ENCODE results near the gene SEMG1. TPM values are rescaled to one million over a fixed set of nuclear protein-coding genes. Genes with fewer than 3 reads are reported as not detected.

The SEMG1 gene
- total RNA-seq, 1 donor from 2014 or later: not detected

DNA sequence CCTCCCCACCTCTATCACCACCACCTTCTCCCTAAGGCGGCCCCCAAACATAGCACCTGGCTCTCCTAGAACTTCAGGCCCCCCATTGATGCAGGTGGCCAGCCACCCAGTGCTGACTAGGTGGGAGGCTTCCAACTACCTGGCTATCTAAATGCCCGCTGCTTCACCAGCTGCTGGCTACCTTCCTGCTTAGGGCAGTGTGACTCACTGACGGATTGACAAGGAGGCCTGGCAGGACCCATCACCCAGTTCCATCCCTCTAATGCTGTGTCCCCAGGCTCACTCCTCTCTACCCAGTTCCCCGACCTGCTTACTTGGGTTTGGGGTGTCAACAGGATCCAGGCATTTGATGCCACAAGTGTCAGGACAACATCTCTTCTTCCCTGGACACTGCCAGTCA is 46.4 kb downstream of the SEMG1 start:
- Histone ChIP-seq H3K27me3 (ENCODE audit: low read depth) (no peaks in the 10 kb centered on the region), H3K4me1 (peaks cover 23% of the 10 kb centered on the region), H3K4me3 (peak overlapping the region; percentile 52), H3K9me3 (no peaks in the 10 kb centered on the region), H3K36me3 (no peaks in the 10 kb centered on the region), H3K27ac (peak overlapping the region; percentile 64)
- no peak for DNase-seq
- ATAC-seq: peak; percentile 41 to 51
- intact Hi-C loops (cut with DNase I): no loop called here
- TF ChIP-seq, protein P1, sequence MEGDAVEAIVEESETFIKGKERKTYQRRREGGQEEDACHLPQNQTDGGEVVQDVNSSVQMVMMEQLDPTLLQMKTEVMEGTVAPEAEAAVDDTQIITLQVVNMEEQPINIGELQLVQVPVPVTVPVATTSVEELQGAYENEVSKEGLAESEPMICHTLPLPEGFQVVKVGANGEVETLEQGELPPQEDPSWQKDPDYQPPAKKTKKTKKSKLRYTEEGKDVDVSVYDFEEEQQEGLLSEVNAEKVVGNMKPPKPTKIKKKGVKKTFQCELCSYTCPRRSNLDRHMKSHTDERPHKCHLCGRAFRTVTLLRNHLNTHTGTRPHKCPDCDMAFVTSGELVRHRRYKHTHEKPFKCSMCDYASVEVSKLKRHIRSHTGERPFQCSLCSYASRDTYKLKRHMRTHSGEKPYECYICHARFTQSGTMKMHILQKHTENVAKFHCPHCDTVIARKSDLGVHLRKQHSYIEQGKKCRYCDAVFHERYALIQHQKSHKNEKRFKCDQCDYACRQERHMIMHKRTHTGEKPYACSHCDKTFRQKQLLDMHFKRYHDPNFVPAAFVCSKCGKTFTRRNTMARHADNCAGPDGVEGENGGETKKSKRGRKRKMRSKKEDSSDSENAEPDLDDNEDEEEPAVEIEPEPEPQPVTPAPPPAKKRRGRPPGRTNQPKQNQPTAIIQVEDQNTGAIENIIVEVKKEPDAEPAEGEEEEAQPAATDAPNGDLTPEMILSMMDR (IDR thresholded peaks at IDR 0.05): no peak

DNA sequence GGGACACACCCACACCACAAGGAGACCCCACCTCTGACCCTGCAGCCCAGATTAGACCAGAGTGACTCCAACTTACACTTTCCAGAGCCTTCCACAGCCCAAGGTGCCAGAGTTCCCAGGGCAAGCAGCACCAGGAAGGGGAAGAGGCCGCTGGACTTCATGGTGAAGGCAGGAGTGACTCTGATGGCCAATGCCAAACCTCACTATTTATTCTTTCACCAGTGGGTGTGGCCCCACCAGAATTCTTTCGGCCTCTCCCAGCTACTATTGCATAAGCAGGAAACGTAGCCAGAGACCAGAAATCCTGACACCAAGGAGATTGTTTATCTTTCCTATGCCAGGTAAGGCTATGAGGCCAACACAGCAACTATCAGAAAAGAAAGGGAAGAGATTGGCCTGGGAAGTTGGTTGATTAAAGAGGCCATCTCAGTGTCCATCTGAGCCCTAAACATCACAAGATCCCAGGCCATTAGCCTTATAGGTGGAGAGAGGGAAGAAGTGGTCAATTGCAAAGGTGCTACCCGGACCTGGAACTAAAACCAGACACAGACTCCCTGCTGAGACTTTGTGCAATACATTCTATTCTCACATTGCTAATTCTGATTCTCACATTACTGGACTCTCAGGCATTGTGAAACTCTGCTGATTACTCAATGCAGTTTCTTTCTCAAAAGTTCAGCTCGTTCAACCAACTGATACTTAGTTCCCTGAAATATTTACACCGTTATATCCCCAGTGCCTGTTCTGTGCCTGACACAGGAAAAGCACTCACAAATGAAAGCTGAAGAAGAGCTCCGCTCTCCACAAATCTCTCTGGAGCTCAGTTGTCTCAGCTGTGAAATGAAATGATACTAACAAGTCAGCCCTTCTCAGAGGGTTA is 47.8 kb downstream of the SEMG1 start, which contains the start of gene SLPI:
Gene SLPI (minus strand): TSS at position 182 of the 880 bp plus-strand sequence. CDS start 21 bp downstream, at position 161.
- Histone ChIP-seq H3K4me1 (peaks cover 15% of the 10 kb centered on the region), H3K27ac (peak within 1 kb of the TSS; percentile 64), H3K9me3 (no peaks in the 10 kb centered on the region), H3K4me3 (peak within 1 kb of the TSS; percentile 52), H3K36me3 (no peaks in the 10 kb centered on the region), H3K27me3 (ENCODE audit: low read depth) (no peaks in the 10 kb centered on the region)
- peak; percentile 64 for DNase-seq
- TF ChIP-seq, protein P1 (IDR thresholded peaks at IDR 0.05): no peak
- ATAC-seq: peak; percentile 88 to 93
- intact Hi-C loops (cut with DNase I): no loop called here

DNA sequence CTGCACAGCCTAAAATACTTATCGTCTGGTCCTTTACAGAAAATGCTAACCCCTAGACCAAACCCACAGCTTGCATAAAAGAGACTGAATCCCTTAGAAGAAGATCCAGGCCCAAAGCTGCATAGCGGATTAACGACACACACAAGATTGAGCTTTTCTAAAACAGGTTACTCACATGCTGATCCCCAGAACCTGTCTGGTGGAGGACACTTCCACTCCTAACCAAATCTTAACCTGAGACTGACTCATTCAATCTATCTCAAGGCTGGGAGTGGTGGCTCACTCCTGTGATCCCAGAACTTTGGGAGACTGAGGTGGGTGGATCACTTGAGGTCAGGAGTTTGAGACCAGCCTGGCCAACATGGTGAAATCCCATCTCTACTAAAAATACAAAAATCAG is 50.3 kb downstream of the SEMG1 start:
- Histone ChIP-seq H3K4me1 (peaks cover 15% of the 10 kb centered on the region), H3K27ac (no peak overlapping the region), H3K4me3 (no peak overlapping the region), H3K36me3 (no peaks in the 10 kb centered on the region), H3K9me3 (no peaks in the 10 kb centered on the region), H3K27me3 (ENCODE audit: low read depth) (no peaks in the 10 kb centered on the region)
- TF ChIP-seq, protein P1 (IDR thresholded peaks at IDR 0.05): no peak
- DNase-seq (no peak), ATAC-seq (no peak)
- intact Hi-C loops (cut with DNase I): no loop called here

DNA sequence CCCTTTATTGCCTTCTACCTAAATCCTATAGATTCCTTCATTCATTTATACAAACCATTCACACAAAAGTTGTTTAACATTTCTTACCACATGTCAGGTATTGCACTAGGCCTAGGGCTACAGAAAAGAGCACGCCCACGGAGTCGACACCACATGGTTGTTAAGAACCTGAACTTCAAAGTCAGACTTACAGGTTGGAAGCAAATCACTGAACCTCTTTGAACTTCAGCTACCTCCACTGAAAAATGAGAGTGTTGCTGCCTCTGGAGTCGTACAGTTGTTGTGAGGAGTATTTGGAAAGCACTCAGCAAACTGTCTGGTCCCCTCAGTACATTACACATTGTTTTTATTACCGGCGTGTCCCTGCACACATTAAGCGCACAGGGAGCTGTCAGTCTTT is 50.9 kb downstream of the SEMG1 start:
- H3K9me3 ChIP-seq: no peaks in the 10 kb centered on the region
- intact Hi-C loops (cut with DNase I): no loop called here
- H3K4me1 ChIP-seq: peaks cover 15% of the 10 kb centered on the region
- no peaks in the 10 kb centered on the region for H3K27me3 ChIP-seq (ENCODE audit: low read depth)
- DNase-seq: no peak
- no peak overlapping the region for H3K27ac ChIP-seq
- H3K36me3 ChIP-seq: no peaks in the 10 kb centered on the region
- TF ChIP-seq, protein P1 (IDR thresholded peaks at IDR 0.05): no peak
- no peak overlapping the region for H3K4me3 ChIP-seq
- no peak for ATAC-seq

DNA sequence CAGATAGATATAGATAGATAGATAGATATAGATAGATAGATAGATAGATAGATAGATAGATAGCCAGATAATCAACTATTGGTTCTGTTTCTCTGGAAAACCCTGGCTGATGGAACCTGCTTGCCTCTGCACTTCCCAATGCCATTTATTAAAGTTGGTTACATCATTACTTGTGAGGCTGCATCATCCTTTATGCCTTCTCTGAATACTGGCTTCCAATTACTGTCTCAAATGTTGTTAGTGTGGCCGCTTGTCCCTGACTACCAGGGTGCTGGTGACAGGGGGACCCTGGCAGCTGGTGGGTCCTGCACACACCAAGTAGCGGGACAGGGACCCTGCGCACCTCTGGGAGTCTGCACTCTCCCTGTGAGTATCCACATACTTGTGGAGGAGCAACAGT is 51.4 kb downstream of the SEMG1 start:
- H3K27me3 ChIP-seq (ENCODE audit: low read depth): no peaks in the 10 kb centered on the region
- ATAC-seq: no peak
- no peaks in the 10 kb centered on the region for H3K9me3 ChIP-seq
- DNase-seq: no peak
- H3K4me3 ChIP-seq: no peak overlapping the region
- intact Hi-C loops (cut with DNase I): no loop called here
- H3K27ac ChIP-seq: no peak overlapping the region
- no peaks in the 10 kb centered on the region for H3K36me3 ChIP-seq
- TF ChIP-seq, protein P1 (IDR thresholded peaks at IDR 0.05): no peak
- H3K4me1 ChIP-seq: peaks cover 15% of the 10 kb centered on the region

Measured in lower lobe of right lung (tissue), 2 donors.